Measurements from ENCODE around the gene FAM83C. TPM values are rescaled to one million over a fixed set of nuclear protein-coding genes. Genes with fewer than 3 reads are reported as not detected.
"Not testable (repeated sequence)": the region's sequence is repeated elsewhere in the genome, so short reads cannot be mapped to it uniquely, and the experiment has no call there.

The FAM83C gene
- total and polyA plus RNA-seq, 8 donors: 6.5 TPM; not detected in 7

DNA sequence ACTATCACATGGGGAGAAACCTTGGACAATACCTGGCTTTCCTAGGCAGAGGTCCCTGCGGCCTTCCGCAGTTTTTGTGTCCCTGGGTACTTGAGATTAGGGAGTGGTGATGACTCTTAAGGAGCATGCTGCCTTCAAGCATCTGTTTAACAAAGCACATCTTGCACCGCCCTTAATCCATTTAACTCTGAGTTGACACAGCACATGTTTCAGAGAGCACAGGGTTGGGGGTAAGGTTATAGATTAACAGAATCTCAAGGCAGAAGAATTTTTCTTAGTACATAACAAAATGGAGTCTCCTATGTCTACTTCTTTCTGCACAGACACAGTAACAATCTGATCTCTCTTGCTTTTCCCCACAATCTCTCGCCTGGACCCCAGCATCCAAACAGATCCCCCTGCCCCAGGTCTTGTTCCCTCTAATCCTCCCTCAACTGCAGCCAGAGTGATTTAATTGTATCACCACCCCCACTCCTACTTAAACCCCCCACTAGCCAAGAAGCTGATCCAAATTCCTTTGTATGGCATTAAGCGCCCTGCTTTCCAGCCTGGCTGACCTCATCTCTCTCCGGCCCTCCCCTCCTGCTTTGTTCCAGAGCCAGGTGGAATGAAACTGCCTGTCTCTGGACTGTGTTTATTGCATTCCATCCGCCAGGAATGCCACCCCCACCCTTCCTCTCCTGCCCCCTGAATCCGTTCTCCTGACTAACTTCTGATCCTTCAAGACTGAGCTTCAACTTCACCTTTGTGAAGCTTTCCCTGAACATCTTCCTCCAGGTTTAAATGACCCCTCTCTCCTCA, 29.3 kb downstream of the FAM83C start:
- WGBS, 5 donors: 35 to 51% (median 45%) methylated on average over 5 of the region's 8 CpGs
- H3K27me3 ChIP-seq, H3K4me3 ChIP-seq, H3K9me3 ChIP-seq: not testable (repeated sequence)
- peaks cover 0 to 37% (median 29%) of the 10 kb centered on the region in 4 donors for H3K36me3 ChIP-seq
- H3K4me1 ChIP-seq: peaks cover 11 to 24% (median 18%) of the 10 kb centered on the region in 4 donors
- TF ChIP-seq, protein P1, sequence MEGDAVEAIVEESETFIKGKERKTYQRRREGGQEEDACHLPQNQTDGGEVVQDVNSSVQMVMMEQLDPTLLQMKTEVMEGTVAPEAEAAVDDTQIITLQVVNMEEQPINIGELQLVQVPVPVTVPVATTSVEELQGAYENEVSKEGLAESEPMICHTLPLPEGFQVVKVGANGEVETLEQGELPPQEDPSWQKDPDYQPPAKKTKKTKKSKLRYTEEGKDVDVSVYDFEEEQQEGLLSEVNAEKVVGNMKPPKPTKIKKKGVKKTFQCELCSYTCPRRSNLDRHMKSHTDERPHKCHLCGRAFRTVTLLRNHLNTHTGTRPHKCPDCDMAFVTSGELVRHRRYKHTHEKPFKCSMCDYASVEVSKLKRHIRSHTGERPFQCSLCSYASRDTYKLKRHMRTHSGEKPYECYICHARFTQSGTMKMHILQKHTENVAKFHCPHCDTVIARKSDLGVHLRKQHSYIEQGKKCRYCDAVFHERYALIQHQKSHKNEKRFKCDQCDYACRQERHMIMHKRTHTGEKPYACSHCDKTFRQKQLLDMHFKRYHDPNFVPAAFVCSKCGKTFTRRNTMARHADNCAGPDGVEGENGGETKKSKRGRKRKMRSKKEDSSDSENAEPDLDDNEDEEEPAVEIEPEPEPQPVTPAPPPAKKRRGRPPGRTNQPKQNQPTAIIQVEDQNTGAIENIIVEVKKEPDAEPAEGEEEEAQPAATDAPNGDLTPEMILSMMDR (IDR thresholded peaks at IDR 0.05): peak in 1 of 7 experiments; percentile 4
- H3K27ac ChIP-seq: peak overlapping the region in 4 of 5 donors; percentile 29 to 70 (median 55)
- intact Hi-C loops (cut with DNase I; ENCODE audit: low total_unique reads): loop anchor here (10.0 kb wide), 1 partner anchor 118 kb away; the partner anchor contains the start of gene EDEM2
- peak in 1 of 2 donors; percentile 88 for DNase-seq

DNA sequence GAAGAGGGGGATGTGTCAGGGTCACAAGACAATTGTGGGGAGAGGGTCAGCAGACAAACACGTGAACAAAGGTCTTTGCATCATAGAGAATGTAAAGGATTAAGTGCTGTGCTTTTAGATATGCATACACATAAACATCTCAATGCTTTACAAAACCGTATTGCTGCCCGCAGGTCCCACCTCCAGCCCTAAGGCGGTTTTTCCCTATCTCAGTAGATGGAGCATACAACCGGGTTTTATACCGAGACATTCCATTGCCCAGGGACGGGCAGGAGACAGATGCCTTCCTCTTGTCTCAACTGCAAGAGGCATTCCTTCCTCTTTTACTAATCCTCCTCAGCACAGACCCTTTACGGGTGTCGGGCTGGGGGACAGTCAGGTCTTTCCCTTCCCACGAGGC, 29.9 kb downstream of the FAM83C start:
- 72 to 91% (median 81%) methylated on average over 7 of the region's 10 CpGs for WGBS, 5 donors
- H3K27ac ChIP-seq, DNase-seq, H3K27me3 ChIP-seq, H3K9me3 ChIP-seq, H3K4me3 ChIP-seq: not testable (repeated sequence)
- H3K36me3 ChIP-seq: peaks cover 0 to 31% (median 23%) of the 10 kb centered on the region in 4 donors
- peaks cover 13 to 28% (median 23%) of the 10 kb centered on the region in 4 donors for H3K4me1 ChIP-seq
- intact Hi-C loops (cut with DNase I; ENCODE audit: low total_unique reads): loop anchor here (10.0 kb wide), 1 partner anchor 118 kb away; the partner anchor contains the start of gene EDEM2

DNA sequence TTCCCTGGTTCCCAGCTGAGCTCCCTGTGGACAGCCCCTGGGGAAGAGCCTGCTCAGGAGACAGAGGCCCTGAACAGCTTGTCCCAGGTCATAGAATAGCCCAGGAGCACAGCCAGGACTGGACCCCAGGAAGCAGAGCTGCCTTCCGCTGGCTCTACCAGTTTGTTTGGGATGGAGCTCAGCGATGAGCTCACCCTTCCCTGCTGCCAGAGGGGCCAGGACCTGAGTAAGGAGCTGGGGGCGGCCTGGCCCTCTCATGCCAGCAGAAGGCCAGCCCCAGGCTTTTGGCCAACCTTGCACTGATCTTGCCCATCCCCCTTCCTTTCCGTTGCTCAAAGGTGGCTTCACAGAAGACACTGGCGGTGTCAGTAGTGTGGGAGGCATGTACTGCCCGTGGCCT, 31.8 kb downstream of the FAM83C start:
- H3K4me1 ChIP-seq: peaks cover 13 to 34% (median 22%) of the 10 kb centered on the region in 4 donors
- intact Hi-C loops (cut with DNase I; ENCODE audit: low total_unique reads): loop anchor here (10.0 kb wide), 1 partner anchor 116 kb away; the partner anchor contains the start of gene EDEM2
- 89 to 98% (median 93%) methylated on average over 6 of the region's 6 CpGs for WGBS, 5 donors
- no peaks in the 10 kb centered on the region for H3K27me3 ChIP-seq
- peaks cover 0 to 23% (median 8%) of the 10 kb centered on the region in 4 donors for H3K36me3 ChIP-seq
- H3K9me3 ChIP-seq: no peaks in the 10 kb centered on the region
- H3K4me3 ChIP-seq: no peak overlapping the region
- H3K27ac ChIP-seq: no peak overlapping the region
- DNase-seq: no peak
- TF ChIP-seq, protein P1 (IDR thresholded peaks at IDR 0.05): no peak
- TF ChIP-seq POLR2AphosphoS5 (IDR thresholded peaks at IDR 0.05): no peak
- no peak for TF ChIP-seq EP300 (IDR thresholded peaks at IDR 0.05)

DNA sequence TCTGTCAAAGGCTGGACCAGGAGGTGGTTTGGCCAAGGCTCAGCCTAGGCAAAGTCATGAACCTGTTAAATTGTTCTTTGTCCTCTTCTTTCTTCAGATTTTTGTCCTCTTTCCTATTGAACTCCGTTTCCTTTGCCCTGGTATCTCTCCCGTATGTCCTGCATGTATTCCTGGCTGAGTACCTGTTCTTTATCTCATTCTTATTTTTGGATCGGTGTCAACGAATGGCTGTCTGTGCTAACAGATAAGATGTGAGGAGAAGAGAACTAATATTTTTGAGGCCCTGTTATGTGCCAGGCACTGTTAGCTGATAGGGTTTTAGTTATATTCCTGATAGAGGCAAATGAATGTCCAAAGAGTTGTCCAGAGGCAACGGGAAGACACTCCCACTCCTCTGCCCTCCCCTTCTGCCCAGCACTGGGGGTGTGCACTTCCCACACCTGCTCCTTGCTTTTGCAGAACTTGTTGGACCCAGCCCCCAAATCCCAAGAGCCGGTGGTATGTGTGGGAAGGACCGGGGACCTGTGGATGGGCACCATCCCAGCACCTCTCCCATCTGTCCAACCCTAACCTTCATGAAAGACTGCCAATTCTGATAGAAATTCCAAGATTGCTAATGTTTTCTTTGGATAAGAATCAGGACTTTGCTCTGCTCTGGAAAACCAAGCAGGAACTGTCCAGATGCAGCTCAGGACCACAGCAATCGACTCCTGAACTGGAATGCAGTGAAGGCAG, 34.9 kb downstream of the FAM83C start:
- Histone ChIP-seq H3K27ac (no peak overlapping the region), H3K27me3 (no peaks in the 10 kb centered on the region), H3K4me3 (no peak overlapping the region), H3K9me3 (no peaks in the 10 kb centered on the region), H3K36me3 (peaks cover 0 to 27% (median 16%) of the 10 kb centered on the region in 4 donors), H3K4me1 (peaks cover 3 to 17% (median 9%) of the 10 kb centered on the region in 4 donors)
- intact Hi-C loops (cut with DNase I; ENCODE audit: low total_unique reads): no loop called here
- TF ChIP-seq EP300 (IDR thresholded peaks at IDR 0.05): no peak
- TF ChIP-seq, protein P1 (IDR thresholded peaks at IDR 0.05): no peak
- TF ChIP-seq POLR2AphosphoS5 (IDR thresholded peaks at IDR 0.05): no peak
- TF ChIP-seq POLR2A (IDR thresholded peaks at IDR 0.05): no peak
- no peak for DNase-seq
- WGBS, 5 donors: 37 to 48% (median 39%) methylated on average over 8 of the region's 8 CpGs
